Activated T-helper 17 cell treated with anti-CD3 and anti-CD28 coated beads, Interleukin-2, amount 50 U/mL, for 72 hours (primary cell): ENCODE results near the gene OPRD1. TPM values are rescaled to one million over a fixed set of nuclear protein-coding genes. Genes with fewer than 3 reads are reported as not detected.

ENCODE experiments used
- ATAC-seq: fragments of 150-1000 bp; cut with Tn5 transposase; replicated peaks from 2 replicates; pipeline ENCODE4 v1.10.0; 2021; ENCODE audit warnings: mild to moderate bottlenecking, moderate library complexity
- H3K27ac Mint-ChIP-seq: one replicate; pipeline ENCODE4 v1.8.0; 2022; ENCODE audit warnings: mixed read lengths
- H3K27me3 Mint-ChIP-seq: one replicate; pipeline ENCODE4 v1.8.0; 2022; ENCODE audit warnings: mixed read lengths
- H3K36me3 Mint-ChIP-seq: one replicate; pipeline ENCODE4 v1.8.0; 2022; ENCODE audit warnings: low read depth, mild to moderate bottlenecking, mixed read lengths
- H3K4me1 Mint-ChIP-seq: one replicate; pipeline ENCODE4 v1.8.0; 2022; ENCODE audit warnings: mixed read lengths
- H3K4me3 Mint-ChIP-seq: one replicate; pipeline ENCODE4 v1.8.0; 2022; ENCODE audit warnings: mild to moderate bottlenecking, mixed read lengths
- H3K9me3 Mint-ChIP-seq: one replicate; pipeline ENCODE4 v1.8.0; 2022; ENCODE audit warnings: mixed read lengths
- total RNA-seq, 2 donors: library from RNA; stranded (reverse); gene quantifications; one replicate each; pipeline ENCODE4 v1.2.3, GENCODE V29; 2022

Gene OPRD1
- total RNA-seq, 2 donors from 2014 or later, result not detected

- H3K27ac Mint-ChIP-seq, result peak within 1 kb of the TSS; percentile 88
- H3K27me3 Mint-ChIP-seq, result no peaks in the 10 kb centered on the region
- H3K4me1 Mint-ChIP-seq, result peaks cover 37% of the 10 kb centered on the region
- ATAC-seq, result peak; percentile 85
- peak within 1 kb of the TSS; percentile 94 for H3K4me3 Mint-ChIP-seq
- no peaks in the 10 kb centered on the region for H3K9me3 Mint-ChIP-seq
- H3K36me3 Mint-ChIP-seq, result no peaks in the 10 kb centered on the region
Observed at GRCh38 chr1:28914228-28915030, 102.5 kb downstream of the OPRD1 start, which contains the start of gene EPB41. TSS of gene EPB41 (plus strand) at chr1:28914569. CDS start at chr1:28987438, 72,869 bp downstream.

GRCh38 chr1:28915031-28915895, 103.3 kb downstream of the OPRD1 start:
- no peaks in the 10 kb centered on the region for H3K9me3 Mint-ChIP-seq
- peaks cover 42% of the 10 kb centered on the region for H3K4me1 Mint-ChIP-seq
- peak; percentile 55 for ATAC-seq
- H3K27ac Mint-ChIP-seq, result peak overlapping the region; percentile 88
- peak overlapping the region; percentile 94 for H3K4me3 Mint-ChIP-seq
- H3K27me3 Mint-ChIP-seq, result no peaks in the 10 kb centered on the region
- H3K36me3 Mint-ChIP-seq, result no peaks in the 10 kb centered on the region

- no peaks in the 10 kb centered on the region for H3K9me3 Mint-ChIP-seq
- H3K27me3 Mint-ChIP-seq, result no peaks in the 10 kb centered on the region
- no peaks in the 10 kb centered on the region for H3K36me3 Mint-ChIP-seq
- peak overlapping the region; percentile 78 for H3K27ac Mint-ChIP-seq
- peak; percentile 53 for ATAC-seq
- H3K4me1 Mint-ChIP-seq, result peaks cover 42% of the 10 kb centered on the region
- H3K4me3 Mint-ChIP-seq, result peak overlapping the region; percentile 94
Observed at GRCh38 chr1:28917757-28918118, 105.8 kb downstream of the OPRD1 start.

Other genes starting within 250 kb of the OPRD1 start
- not detected for gene RAB42, start 219.9 kb upstream of the OPRD1 start, total RNA-seq
- 10 to 100 TPM; 15.0 to 28.4 TPM for gene TAF12, start 169.1 kb upstream of the OPRD1 start, total RNA-seq
- not detected for gene RNU11, start 163.6 kb upstream of the OPRD1 start, total RNA-seq
- 10 to 100 TPM; 27.4 to 33.1 TPM for gene GMEB1, start 143.4 kb upstream of the OPRD1 start, total RNA-seq
- 10 to 100 TPM; 60.1 to 74.9 TPM for gene YTHDF2, start 75.2 kb upstream of the OPRD1 start, total RNA-seq
- 10 to 100 TPM; 40.0 to 63.2 TPM for gene EPB41, start 102.4 kb downstream of the OPRD1 start, total RNA-seq